ENCODE data around the gene CCL2. TPM values are rescaled to one million over a fixed set of nuclear protein-coding genes. Genes with fewer than 3 reads are reported as not detected.

The CCL2 gene
- total RNA-seq, 1 donor from 2014 or later = 53.3 TPM

GRCh38 chr17:34230342-34230741 is 24.7 kb upstream of the CCL2 start:
- Histone ChIP-seq H3K27ac (no peak overlapping the region), H3K36me3 (no peaks in the 10 kb centered on the region), H3K4me3 (no peak overlapping the region), H3K27me3 (no peaks in the 10 kb centered on the region), H3K4me1 (peaks cover 18% of the 10 kb centered on the region), H3K9me3 (no peaks in the 10 kb centered on the region)
- DNase-seq (no peak), ATAC-seq (no peak)
- no peak for TF ChIP-seq CTCF (IDR thresholded peaks at IDR 0.05)
- intact Hi-C loops (cut with DNase I) = no loop called here

GRCh38 chr17:34234616-34235015 is 20.5 kb upstream of the CCL2 start:
- H3K4me1 ChIP-seq = peaks cover 52% of the 10 kb centered on the region
- ATAC-seq = no peak
- no peak for DNase-seq
- no peak overlapping the region for H3K4me3 ChIP-seq
- no peaks in the 10 kb centered on the region for H3K36me3 ChIP-seq
- H3K27me3 ChIP-seq = no peaks in the 10 kb centered on the region
- no peaks in the 10 kb centered on the region for H3K9me3 ChIP-seq
- H3K27ac ChIP-seq = peak overlapping the region; percentile 6
- no peak for TF ChIP-seq CTCF (IDR thresholded peaks at IDR 0.05)
- intact Hi-C loops (cut with DNase I) = no loop called here

GRCh38 chr17:34235389-34236028 is 19.6 kb upstream of the CCL2 start:
- ATAC-seq (peak; percentile 74), DNase-seq (no peak)
- Histone ChIP-seq H3K36me3 (no peaks in the 10 kb centered on the region), H3K27me3 (no peaks in the 10 kb centered on the region), H3K27ac (peak overlapping the region; percentile 33), H3K4me1 (peaks cover 59% of the 10 kb centered on the region), H3K9me3 (no peaks in the 10 kb centered on the region), H3K4me3 (no peak overlapping the region)
- intact Hi-C loops (cut with DNase I) = no loop called here
- no peak for TF ChIP-seq CTCF (IDR thresholded peaks at IDR 0.05)

GRCh38 chr17:34236281-34236892 is 18.7 kb upstream of the CCL2 start:
- Histone ChIP-seq H3K36me3 (no peaks in the 10 kb centered on the region), H3K4me3 (no peak overlapping the region), H3K27ac (peak overlapping the region; percentile 33), H3K27me3 (no peaks in the 10 kb centered on the region), H3K4me1 (peaks cover 68% of the 10 kb centered on the region), H3K9me3 (no peaks in the 10 kb centered on the region)
- TF ChIP-seq CTCF (IDR thresholded peaks at IDR 0.05) = no peak
- ATAC-seq = no peak
- intact Hi-C loops (cut with DNase I) = no loop called here
- DNase-seq = no peak

- H3K4me3 ChIP-seq = no peak overlapping the region
- no peak overlapping the region for H3K27ac ChIP-seq
- ATAC-seq = no peak
- H3K36me3 ChIP-seq = no peaks in the 10 kb centered on the region
- H3K27me3 ChIP-seq = no peaks in the 10 kb centered on the region
- H3K4me1 ChIP-seq = peaks cover 79% of the 10 kb centered on the region
- intact Hi-C loops (cut with DNase I) = no loop called here
- H3K9me3 ChIP-seq = no peaks in the 10 kb centered on the region
- no peak for TF ChIP-seq CTCF (IDR thresholded peaks at IDR 0.05)
- DNase-seq = no peak
Observed at GRCh38 chr17:34237458-34237857, 17.6 kb upstream of the CCL2 start.

Data from upper lobe of right lung (tissue), 1 donor.